Thyroid gland (tissue), 4 donors: ENCODE results near the gene MKKS.

Source experiments
- POLR2A ChIP-seq, 2 donors: fragments of 450-650 bp; IDR thresholded peaks; one replicate each; pipeline ENCODE4 v1.6.1; 2017; ENCODE audit warnings: antibody characterized with exemption in 2 of 2, mild to moderate bottlenecking in 2 of 2, moderate library complexity in 1 of 2
- TF ChIP-seq, protein P1 (sequence below), 6 experiments: fragments of 200-600 bp in 3 of 6; fragments of 450-650 bp in 3 of 6; sonication (generic) in 3 of 6; IDR thresholded peaks; one replicate each; pipeline ENCODE4 v1.5.1; 2016 to 2019; ENCODE audit warnings: antibody characterized with exemption in 6 of 6, mild to moderate bottlenecking in 2 of 6, inconsistent platforms in 1 of 6, moderate library complexity in 1 of 6

DNA sequence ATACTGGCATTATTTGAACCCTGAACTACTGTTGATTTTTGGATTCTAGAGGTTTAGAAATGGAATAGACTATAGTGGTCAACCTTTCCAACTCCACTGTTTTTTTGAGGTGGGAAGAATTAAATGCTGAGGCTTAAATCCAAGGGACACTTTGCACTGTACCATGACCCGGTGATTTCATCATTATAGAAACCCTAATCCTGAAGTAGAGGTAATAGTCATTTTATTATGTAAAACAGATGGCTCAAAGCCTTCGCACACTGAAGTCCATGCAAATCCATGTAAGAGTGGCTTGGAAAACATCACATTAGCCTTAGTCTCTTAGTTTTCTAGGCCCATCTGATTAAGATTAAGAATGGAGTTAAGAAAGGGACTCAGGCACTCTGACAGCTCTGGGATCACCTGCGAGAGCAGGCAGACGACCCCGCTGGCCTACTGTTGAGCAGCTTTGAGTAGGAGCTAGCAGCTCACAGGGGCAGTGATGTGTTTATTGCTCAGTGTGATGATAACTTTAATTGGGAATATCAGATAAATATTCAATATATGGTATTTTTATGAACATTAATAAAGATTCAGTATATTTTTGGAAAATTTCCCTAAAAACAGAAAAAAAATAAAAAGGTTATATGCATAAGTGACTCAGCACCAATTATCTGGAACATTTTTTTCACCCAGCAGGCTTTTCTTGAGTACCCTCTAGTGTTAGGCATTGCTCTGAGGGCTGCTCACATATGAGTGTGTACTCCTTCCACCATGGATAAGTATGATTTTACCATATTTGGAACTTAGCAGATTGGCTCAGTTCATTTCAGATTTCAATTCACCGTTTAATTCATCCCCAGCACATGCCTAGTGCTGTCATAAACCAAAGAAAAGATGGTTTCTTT is 14.5 kb upstream of the MKKS start:
- TF ChIP-seq, protein P1, sequence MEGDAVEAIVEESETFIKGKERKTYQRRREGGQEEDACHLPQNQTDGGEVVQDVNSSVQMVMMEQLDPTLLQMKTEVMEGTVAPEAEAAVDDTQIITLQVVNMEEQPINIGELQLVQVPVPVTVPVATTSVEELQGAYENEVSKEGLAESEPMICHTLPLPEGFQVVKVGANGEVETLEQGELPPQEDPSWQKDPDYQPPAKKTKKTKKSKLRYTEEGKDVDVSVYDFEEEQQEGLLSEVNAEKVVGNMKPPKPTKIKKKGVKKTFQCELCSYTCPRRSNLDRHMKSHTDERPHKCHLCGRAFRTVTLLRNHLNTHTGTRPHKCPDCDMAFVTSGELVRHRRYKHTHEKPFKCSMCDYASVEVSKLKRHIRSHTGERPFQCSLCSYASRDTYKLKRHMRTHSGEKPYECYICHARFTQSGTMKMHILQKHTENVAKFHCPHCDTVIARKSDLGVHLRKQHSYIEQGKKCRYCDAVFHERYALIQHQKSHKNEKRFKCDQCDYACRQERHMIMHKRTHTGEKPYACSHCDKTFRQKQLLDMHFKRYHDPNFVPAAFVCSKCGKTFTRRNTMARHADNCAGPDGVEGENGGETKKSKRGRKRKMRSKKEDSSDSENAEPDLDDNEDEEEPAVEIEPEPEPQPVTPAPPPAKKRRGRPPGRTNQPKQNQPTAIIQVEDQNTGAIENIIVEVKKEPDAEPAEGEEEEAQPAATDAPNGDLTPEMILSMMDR (IDR thresholded peaks at IDR 0.05): no peak
- no peak for TF ChIP-seq POLR2A (IDR thresholded peaks at IDR 0.05)
